Left forelimb (tissue), 1 donor: ENCODE results near the gene NPHP4.
A peak's percentile ranks its signal among the peaks of the same experiment; 100 is the strongest.
"Not testable (repeated sequence)": the region's sequence is repeated elsewhere in the genome, so short reads cannot be mapped to it uniquely, and the experiment has no call there.

Experiments used
- DNase-seq: peaks from one replicate; pipeline ENCODE4 v3.0.0-alpha.2; 2018; ENCODE audit warnings: low spot score

The NPHP4 gene

DNA sequence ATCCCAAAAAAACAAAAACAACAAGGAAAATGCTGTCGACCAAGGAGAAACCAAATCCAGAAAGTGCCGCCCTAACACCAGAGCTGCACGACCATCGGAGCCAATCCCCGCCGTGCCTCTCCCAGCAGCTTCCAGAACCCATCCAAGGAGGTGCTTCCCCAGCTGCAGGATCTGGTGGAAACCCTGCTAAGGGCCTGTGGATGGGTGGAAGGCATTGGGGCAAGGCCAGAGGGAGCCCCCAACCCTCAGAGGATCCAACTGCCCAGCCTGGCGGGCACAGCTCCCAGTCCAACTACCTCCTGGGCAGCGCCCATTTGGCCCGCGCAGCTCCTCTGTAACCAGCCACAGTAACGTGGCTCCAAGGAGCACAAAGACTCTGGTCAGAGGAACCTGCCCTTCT, 81.6 kb downstream of the NPHP4 start:
- peak; percentile 46 for DNase-seq

DNA sequence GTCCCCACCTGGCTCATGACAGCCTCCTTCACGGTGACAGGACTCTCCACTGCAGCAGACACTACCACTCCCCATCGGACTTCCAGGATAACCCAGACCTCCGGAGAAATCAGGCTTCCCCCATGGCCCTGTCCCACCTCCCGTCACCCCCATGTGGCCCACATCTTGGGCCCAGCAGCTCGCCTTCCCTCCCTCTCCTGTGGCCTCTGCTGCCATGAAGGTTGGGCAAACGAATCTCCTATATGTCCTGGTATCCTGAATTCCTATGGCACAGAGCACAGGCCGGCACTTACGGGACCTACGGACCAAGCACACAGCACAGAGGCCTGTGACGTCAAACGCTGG, 82.0 kb downstream of the NPHP4 start:
- DNase-seq: no peak

DNA sequence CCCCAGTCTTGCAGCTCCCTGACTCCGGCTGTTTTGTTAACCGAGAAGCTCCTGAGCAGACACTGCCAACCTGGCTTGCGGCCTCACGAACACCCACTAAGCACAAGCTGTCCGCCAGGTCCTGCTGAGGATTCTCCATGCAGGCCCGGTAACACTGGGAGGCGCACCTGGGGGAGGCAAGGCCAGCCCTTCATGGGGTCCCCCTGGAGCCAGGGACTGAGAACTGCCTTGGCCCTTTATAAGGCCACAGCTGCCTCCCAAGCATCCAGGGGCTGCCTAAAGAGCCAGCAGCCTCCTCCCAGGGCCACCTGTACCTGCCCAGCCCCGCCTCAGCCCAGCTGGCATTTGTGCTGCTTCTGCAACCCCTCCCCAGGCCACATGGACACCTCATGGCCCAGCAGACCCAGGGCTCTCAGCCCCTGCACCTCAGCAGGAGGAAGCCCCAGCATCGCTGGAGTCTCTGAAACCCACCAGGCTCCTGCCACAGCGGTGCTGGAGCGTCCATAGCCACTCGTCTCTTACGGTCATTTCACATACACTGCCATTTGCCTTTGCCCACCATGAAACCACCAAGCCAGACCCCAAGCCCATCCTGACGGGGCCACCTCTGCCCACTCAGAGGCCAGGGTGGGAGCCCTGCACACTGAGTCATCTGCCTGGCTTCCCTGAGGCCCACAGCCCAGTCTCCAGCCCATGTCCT, 82.5 kb downstream of the NPHP4 start:
- DNase-seq: no peak

DNA sequence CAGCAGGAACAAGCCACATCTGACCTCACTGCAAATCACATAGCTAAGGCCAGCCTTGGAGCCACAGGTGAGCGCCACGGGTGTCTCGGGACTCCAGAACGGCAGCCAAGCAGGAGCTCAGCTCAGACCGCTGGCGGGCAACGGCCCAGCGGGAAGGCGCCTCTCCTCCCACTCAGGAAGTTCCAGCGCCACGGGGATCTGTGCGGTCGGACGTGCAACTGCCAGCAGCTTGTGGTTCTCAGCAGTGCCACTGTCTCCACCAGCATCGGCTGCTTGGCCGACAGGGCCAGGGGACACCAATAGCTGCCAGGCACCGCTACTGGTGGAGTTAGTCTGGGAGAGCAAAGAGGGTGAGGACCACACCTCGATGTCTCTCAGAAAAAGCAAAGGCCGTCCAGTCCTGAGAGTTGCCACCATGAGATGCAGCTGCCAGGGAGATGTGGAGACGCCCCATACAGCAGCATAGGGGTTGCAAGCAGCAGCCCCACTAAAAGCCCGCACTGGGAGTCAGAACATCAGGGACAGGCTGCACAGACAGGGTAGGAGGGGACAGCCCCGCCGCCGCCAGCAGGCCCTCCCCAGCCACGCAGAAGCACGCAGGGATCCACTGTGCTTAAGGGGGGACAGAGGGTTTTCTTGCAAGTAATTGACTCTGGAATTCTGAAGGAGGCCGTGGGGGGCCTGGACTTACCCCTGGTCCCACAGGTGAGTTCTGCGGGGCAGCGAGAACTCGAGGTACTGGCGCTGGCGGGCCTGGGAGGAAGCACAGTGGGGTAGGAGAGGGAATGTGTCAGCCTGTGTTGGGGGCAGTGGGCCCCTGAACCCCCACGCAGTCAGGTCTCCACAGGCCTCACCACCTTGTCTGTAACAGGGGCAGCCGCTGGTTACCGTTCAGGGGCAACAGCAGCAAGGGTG, 83.5 kb downstream of the NPHP4 start:
- DNase-seq: no peak

DNA sequence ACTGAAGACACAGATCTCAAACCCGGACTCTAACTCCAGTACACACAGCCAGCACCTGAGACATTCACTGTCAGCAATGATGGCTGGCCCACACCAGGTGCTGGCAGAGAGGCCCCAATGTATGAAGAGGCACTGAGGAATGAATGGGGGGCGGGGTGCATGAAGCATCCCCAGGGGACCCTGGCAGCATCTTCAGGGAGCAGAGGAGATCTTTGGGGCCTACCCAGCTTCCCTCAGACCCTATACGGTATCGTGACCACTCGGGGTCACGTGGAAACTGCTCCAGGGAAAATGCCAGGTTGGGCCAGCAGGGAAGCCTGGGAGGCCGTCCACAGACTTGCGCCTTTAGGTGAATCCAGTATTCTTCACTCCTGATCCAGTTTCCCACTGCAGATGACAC, 84.3 kb downstream of the NPHP4 start:
- peak; percentile 49 for DNase-seq

DNA sequence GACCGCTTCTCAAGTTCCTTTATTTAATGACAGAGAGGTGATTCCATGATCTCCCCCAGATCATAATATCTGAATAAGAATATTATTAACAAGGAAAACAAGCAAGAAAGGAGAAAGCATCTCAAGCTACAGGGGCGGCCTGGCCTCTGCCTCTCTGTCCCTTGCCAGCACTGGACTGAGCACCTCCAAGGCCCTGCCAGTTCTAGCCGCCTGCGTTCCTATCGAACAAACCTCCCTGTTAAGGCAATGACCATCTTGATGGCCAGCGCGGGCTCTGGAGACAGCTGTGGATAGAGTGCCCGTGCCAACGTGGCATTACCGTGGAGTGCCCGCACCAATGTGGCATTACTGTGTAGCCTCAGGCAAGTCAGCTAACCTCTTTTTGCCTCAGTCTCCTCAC, 84.8 kb downstream of the NPHP4 start:
- no peak for DNase-seq

DNA sequence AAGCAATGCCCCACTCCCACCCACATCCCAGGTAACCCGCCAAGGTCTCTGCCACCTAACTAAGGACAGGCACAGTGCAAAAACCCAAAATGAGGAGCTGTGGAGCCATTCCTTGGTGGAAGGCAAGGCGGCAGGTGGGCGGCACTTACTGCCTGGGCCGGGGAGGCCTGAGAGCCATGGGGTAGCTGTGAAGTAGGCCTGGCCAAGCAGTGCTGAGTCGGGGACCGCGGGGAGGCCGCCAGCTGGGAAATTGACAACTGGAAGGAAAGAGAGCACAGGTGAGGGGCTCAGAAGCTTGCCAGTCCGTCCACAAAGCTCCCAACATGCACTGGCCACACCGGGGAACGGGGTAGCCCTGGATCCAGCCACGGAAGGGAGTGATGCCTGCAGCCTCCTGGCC, 85.3 kb downstream of the NPHP4 start:
- peak; percentile 59 for DNase-seq

DNA sequence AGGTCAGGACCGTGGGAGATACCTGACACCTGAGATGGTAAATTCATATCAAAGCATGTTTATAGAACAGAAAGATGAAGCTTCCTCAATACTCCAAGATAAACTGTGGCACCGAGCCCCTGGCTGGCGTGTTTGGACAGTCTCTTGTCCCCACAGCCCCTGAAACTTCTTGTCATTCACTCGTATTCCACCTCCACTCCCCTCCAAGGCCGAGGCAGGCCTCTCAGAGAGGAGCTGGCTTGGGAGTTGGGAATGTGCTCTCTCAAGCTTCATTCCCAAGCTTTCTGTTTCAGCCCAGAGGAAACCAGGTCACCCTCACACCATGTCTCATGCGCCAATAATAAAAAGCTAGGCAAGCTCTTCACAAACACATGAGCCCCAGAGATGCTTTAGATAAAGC, 86.1 kb downstream of the NPHP4 start:
- no peak for DNase-seq

DNA sequence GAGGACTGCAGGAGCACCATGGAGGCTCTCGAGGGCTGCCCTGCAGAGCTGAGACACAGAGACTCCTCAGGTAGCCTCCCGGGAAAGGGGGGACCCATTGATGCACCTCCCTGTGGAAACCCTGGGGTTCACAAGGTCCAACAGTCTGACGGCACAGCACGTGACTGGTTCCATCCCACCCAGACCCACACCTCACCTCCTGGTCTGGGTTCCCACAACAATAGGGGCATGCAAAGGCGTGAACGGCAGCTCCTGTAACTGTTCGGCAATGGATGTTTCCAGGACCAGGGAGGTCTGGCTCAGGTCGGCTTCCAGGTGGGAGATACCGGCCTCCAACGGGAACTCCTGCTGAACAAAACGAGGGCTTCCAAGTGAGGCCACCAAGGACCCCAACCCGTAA, 86.8 kb downstream of the NPHP4 start:
- DNase-seq: peak; percentile 57

DNA sequence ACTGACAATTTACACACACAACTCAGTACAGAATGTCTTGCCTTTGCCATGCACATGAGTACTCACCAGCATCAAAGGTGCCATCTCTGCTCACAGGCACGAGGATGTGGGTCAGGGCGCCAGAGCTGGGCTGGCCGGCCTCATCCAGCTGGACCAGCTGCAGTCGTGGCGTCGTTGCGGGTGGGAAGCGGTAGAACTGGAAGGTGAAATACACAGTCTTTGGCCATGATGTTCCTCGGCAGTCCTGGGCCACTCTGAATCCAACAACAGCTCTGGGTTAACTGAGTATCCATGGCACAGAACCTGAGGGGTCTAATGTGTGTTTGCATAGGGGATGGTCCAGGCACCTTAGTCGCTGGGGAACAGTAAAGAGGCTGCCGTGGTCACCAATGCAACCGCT, 87.7 kb downstream of the NPHP4 start:
- peak; percentile 53 for DNase-seq

DNA sequence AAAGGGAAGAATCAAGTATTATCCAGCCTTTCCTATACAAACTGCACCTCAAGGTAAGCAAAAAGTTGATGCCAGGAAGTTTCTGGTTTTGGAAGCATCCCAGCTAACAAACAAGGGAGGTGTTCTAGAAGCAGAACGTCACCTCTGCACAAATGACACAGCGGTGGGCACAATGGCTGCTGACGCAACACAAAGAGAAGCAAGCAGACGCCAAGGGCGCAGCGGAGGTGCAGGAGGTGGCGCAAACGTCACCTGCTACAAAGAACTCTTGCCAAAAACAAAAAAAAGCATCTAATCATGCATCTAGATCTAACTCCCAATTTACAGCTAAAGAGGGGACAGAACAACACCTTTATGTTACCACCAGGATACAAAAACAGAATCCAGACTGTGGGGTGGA, 88.5 kb downstream of the NPHP4 start:
- DNase-seq: no peak

DNA sequence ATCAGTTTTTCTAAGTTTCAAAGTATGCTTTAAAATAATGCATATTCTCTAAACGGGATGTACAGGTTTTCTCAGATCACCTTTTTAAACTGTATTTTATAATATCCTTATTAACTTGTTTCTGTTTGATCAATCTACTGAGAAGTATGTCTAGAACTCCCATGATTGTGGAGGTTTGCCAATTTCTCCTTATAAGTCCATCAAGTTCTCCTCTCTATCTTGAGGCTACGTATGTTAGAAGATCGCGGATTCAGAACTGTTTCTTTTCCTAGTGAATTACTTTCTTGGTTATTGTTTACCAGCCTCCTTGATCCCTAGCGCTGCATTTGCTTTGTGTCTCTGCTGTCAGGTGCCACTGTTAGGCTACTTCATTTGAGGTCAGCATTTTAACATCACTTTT, 89.2 kb downstream of the NPHP4 start:
- DNase-seq: no peak

DNA sequence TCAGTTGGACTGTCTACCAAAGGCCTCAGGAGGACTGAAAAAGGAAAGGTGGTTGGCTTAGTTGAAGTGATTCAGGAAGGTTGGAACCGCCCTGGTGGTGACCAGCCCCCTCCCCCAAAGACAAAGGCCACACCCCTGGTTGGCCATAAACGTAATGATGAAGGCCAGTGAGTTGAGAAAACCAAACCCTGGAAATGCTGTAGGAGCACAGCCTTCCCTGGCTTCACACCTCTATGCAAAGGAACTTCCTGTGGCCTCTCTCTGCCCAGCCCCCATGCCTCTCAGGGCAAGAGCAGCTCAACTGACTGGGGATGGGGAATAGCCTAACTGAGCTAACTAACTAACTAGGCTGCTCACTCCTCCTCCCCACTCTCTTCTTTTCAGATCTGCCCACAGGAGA, 90.4 kb downstream of the NPHP4 start:
- no peak for DNase-seq

DNA sequence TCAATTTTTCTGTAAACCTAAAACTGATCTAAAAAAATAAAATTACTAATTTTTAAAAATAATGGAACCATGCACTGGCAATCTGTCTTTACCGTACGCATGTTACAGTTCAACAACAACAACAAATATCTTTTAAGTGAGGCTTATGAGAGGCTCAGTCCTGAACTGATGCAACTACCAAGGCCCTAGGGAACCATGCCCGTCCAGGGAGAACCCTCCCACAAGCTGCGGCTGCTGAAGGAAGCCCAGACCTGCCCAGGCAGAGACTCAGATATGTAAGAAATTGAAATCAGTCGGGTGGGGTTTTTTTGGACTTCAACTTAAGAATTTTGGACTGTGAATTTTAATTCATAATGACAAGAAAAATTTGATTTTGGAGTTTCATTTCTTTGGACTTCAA, 91.1 kb downstream of the NPHP4 start:
- DNase-seq: no peak

DNA sequence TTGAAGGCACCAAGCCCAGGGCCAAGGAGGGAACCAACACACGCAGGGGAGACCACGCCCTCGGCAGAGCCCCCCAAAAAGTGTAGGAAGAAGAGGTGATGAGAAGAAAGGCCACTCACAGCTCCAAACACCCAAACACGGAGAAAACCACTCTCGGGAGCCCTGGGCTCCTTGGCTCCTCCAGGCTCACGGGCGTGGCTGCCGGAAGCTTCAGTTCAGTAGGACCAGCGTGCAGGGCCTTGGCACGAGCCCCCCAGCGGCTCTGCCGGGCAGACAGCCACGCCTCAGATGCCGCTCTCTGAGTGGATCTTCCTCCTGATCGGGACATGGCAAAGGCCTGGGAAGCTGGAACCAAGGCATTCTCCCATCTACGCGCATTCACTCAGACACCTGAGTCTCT, 94.0 kb downstream of the NPHP4 start:
- DNase-seq: no peak

DNA sequence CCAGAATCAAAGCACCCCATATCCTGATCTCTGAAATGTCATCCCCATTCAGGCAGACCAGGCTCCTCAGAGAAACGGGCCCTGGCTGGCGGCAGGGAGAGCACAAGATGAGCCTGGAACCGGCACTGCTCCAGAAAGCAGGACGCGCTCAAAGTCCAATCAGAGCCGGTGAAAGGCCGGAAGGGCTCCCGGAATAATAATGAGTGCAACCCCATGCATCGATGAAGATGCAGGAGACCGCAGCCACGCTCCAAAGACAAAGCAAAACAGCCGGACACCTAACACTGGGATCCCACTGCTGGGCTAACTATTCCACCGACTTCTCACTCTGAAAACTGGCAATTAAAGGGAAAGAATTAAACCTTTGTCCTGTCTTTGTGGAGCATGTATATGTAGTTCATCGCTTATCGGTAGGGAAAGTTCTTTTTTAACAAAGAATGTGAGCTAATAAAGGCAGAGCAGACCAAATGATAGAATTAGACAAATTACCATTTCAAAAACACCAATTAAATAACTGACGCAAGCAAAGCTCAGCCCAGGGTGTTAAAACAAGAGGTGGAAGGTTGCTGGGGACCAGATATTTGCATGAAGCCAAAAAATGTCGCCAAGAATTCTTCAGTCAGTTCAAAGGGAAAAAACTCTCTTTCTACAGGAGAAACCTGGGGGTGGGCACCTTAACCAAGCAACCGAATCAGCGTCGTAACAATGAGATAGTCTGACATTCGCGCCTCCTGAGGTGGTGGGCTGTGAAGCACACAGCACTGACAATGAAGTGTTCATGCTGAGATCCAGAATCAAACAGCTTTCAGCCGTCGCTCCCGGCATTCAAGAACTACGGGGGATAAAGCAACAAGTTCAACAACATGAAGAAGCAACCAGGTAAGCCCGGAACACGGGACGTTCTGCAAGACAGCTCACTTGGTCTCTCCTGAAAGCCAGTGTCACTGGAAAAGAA, 95.2 kb downstream of the NPHP4 start:
- no peak for DNase-seq

DNA sequence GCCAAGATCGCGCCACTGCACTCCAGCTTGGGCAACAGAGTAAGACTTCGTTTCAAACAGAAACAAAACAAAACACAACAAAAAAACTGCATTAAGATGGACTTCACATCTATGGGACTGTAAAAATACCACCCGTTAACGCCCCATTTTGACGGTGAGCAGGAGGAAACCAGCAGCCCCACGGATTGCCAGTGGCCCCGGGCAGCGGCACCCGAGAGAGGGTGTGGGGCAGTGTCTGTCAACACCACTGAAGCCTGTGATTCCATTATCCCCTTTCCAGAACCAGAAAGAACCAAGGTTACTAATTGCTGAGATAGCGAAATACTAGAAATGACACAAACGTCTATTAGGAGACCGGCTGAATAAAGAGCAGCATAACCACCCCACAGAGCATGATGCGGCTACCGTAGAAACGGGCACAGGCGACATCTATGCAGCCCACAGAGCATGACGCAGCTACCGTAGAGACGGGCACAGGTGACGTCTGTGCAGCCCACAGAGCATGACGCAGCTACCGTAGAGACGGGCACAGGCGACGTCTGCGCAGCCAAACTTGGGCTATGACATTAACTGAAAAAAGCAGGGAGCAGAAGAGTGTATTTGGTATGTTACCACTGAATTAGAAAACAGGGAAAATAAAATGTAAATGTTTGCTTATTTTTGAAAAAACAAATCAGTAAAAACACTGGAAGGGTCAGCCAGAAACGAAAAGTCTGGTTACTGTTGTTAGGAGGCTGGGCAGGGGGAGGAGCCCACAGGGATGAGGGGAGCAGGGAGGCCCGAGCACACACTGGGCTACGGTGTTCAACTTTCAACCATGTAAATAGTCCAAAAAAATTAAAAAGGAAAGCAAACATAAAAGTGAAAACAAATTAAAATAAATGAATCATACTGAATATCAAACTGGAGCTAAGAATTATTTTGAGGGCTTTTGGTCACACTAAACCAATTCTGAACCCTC, 96.5 kb downstream of the NPHP4 start:
- no peak for DNase-seq

DNA sequence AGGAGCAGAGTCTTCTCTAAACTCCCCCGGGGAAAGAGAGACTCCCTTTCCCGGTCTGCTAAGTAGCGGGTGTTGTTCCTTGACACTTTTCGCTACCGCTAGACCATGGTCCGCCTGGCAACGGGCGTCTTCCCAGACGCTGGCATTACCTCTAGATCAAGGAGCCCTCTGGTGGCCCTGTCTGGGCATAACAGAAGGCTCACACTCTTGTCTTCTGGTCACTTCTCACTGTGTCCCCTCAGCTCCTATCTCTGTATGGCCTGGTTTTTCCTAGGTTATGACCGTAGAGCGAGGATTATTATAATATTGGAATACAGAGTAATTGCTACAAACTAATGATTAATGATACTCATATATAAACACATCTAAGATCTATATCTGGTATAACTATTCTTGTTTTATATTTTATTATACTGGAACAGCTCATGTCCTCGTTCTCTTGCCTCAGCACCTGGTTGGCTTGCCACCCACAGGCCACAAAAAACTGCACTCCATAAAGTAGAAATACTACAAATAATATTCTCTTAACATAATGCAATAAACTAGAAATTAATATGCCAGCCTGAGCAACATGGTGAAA, 98.4 kb downstream of the NPHP4 start:
- not testable (repeated sequence) for DNase-seq

DNA sequence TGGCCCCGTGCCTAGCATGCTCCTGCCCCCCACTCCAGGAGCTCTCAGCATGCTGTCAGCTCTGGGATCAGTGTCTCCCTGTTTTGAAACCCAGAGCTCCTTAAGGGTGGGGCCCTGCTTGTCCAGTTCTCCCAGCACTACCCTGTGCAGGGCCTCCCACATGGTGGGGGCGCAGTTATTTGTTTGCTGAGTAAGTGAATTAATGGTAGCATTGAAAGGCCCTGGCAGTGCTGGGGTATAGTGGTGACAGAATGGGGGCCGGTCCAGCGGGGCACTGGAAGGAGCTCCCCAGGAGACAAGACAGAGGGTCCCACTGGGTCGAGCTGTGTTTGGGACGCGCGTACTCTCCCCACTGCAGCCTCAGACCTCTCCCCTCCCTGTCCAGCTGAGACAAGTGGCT, 99.9 kb downstream of the NPHP4 start:
- no peak for DNase-seq

DNA sequence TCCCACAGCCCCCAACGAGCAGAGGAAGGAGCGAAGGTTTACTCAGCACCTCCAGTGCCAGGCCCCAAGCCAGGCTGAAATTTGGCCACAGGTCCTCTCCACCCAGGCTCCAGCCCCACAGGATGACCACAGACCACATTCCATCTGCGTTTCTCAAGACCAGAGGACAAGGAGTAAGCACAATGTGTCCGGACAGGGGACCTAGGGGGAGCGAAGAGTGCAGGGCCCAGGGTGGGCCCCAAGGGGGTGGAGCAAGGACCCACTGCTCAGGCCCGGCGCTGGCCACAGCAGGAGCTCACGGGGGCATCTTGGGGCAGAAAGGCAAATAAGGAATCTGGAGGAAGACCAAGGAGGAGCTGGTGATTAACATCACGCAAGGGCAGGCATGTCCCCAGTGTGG, 100.5 kb downstream of the NPHP4 start:
- no peak for DNase-seq

DNA sequence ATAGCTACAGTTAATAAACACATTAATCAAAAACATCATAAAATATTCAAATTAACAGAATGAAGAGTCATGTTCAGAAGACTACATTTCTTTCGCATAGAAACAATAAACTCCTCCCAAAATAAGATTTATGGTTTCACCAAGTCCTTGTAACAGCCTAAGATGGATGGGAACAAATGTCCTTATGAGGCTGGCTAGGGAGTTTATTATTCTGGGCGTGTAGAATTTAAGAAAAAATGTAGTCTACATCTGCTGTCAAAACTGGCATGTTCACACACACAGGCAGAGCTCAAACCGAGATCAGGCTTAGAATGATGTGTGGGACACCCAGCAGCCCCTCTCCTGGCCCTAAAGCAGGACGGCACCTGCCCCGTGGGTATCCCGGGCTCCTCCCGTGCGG, 101.1 kb downstream of the NPHP4 start:
- DNase-seq: no peak
